Measurements from ENCODE around the gene POLRMT. TPM values are rescaled to one million over a fixed set of nuclear protein-coding genes. Genes with fewer than 3 reads are reported as not detected.

POLRMT gene
- total and polyA plus RNA-seq, 2 experiments from 2014 or later, result 98.0 to 148 TPM

GRCh38 chr19:618674-619285 lies 14.6 kb downstream of the POLRMT start (continued):
- no peak for TF ChIP-seq REST (IDR thresholded peaks at IDR 0.05; ENCODE audit: unreplicated experiment)
- TF ChIP-seq ZNF114 (CRISPR knock-in tag; IDR thresholded peaks at IDR 0.05), result no peak
- TF ChIP-seq EZH2phosphoT487 (IDR thresholded peaks at IDR 0.05; ENCODE audit: unreplicated experiment), result no peak
- no peak for TF ChIP-seq EZH2 (IDR thresholded peaks at IDR 0.05; ENCODE audit: low read depth, unreplicated experiment)
- TF ChIP-seq NANOG (IDR thresholded peaks at IDR 0.05; ENCODE audit: borderline replicate concordance), result no peak
- no peak for TF ChIP-seq ETS1 (IDR thresholded peaks at IDR 0.05)
- no peak for TF ChIP-seq ZNF331 (CRISPR knock-in tag; IDR thresholded peaks at IDR 0.05; ENCODE audit: low read depth)
- TF ChIP-seq POLR2AphosphoS5 (IDR thresholded peaks at IDR 0.05; ENCODE audit: low read depth), result no peak

GRCh38 chr19:618247-618619 lies 15.1 kb downstream of the POLRMT start:
- no peaks in the 10 kb centered on the region for H3K4me1 ChIP-seq (ENCODE audit: insufficient read depth)
- no peak overlapping the region for H3K4me3 Mint-ChIP-seq
- TF ChIP-seq JUNB (IDR thresholded peaks at IDR 0.05; ENCODE audit: unreplicated experiment) (no peak), STAT1 (IDR thresholded peaks at IDR 0.05; ENCODE audit: unreplicated experiment) (no peak), ZNF462 (CRISPR knock-in tag; IDR thresholded peaks at IDR 0.05) (no peak), REST (IDR thresholded peaks at IDR 0.05; ENCODE audit: unreplicated experiment) (no peak), NANOG (IDR thresholded peaks at IDR 0.05; ENCODE audit: borderline replicate concordance) (no peak)

More at GRCh38 chr19:618247-618619, 15.1 kb downstream of the POLRMT start:
- peaks cover 15% of the 10 kb centered on the region for H3K27me3 Mint-ChIP-seq (ENCODE audit: insufficient read depth, low read depth, poor library complexity)
- H3K9me3 Mint-ChIP-seq, result no peaks in the 10 kb centered on the region
- Histone ChIP-seq H3K79me2 (replicated peaks; ENCODE audit: insufficient read depth) (no peaks in the 10 kb centered on the region), H2AFZ (no peak overlapping the region), H4K20me1 (replicated peaks; ENCODE audit: insufficient read depth) (peaks cover 4% of the 10 kb centered on the region; the same call in 1 of the 2 replicates), H3F3A (replicated peaks; ENCODE audit: low read depth) (no peaks in the 10 kb centered on the region), H3K4me2 (no peak overlapping the region), H3K27me3 (ENCODE audit: insufficient read depth) (no peaks in the 10 kb centered on the region), H3K27ac (ENCODE audit: low read depth) (no peak overlapping the region), H3K4me3 (no peak overlapping the region), H3K9me2 (ENCODE audit: insufficient read depth) (no peaks in the 10 kb centered on the region), H3K36me3 (ENCODE audit: insufficient read depth) (no peaks in the 10 kb centered on the region)
- no peak for DNase-seq (ENCODE audit: low spot score)
- H3K27ac Mint-ChIP-seq, result no peak overlapping the region
- no peak for ATAC-seq
- peaks cover 3% of the 10 kb centered on the region; the same call in 2 of the 3 replicates for H3K4me1 Mint-ChIP-seq
- peaks cover 36% of the 10 kb centered on the region for H3K36me3 Mint-ChIP-seq (ENCODE audit: low read depth)
